Measurements from ENCODE around the gene RIMS4.
A peak's percentile ranks its signal among the peaks of the same experiment; 100 is the strongest.

The RIMS4 gene

DNA sequence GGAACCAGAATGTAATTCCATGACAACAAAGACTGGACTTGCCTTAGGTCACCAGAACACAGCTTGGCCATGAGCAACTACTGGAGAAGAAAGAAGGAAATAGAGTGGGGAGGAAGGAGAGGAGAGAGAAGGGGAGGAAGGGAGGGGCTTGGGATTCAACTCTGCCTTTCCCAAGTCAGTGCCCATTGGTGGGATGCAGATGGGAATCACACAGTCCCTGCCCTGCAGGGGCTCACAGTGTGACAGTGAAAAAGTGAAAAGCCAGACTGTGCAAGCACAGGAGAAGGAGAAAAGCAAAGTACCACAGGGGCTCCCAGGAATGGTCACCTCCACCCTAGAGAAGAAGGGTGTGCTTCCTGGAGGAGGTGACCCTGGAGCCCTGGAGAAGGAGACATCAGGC lies 14.0 kb downstream of the RIMS4 start:
- DNase-seq (ENCODE audit: low read depth in 2 of 2): no peak

DNA sequence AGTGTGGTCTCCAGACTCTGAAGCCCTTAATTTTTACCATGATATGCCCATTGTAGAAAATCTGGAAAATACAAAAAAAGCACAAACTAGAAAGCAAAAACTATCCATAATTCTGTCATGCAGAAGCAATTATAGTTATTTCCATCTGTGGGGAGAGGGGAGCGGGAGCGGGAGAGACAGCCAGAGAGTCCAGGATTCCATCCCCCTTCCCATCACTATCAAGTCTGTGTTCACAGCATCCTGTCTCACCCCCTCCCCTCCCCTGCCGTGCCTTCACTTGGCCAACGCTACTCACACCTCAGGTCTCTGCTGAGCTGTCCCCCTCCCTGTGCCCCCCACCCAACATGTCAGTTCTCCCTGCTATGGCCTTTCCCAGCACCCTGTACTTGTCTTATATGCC lies 14.5 kb downstream of the RIMS4 start:
- no peak for DNase-seq (ENCODE audit: low read depth in 2 of 2)

DNA sequence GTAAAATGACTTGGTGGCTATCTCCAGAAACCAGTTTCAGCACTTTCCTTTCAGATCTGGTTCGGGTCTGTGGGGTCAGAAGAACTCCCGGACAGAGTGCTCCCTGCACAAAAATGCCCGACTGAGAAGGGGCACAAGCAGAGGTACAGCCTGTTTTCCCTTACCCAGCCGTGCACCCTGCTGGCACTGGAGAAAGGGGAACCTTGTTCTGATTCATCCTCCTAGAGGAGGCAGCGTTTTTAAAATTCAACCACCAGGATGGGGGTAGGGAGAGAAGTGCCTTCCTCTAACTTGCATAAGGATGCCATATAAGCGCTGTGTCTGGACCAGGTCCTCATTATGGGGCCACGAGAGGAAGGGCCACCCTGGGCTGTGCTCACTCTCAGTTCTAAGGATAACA lies 17.6 kb downstream of the RIMS4 start:
- DNase-seq (ENCODE audit: low read depth in 2 of 2): no peak

DNA sequence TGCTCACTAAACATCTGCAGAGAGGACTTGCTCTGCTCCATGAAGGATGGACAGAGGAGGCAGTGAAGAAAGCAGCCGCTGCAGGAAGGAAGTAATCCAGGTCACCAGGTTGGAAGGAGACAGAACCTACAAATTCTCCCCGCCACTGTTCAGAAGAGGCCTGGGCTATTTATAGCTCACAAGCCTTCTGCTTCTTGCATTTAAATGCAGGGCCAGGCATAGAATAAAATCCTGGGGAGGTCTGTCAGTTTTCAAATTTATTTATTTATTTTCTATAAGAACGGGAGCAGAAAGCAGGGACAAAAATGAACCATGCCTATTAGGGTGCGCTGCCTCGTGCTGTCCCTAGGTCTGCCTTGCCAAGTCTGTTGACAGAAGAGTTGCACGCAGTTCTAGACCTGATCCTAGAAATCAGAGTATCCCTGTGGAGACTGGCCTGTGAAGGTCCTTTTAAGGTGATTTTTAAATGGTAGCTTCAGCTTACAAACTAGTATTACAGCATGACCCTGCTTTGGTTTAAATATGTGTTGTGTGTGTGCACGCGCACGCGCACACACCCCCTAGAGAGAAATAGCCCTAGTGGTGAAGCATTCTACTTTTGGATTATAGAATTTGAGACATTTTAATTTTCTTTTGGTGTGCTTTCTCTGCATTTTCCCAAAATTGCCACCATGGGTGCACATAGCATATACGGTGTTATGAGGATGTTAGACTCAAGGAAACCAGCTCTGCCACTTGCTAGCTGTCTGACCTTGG lies 19.5 kb downstream of the RIMS4 start:
- DNase-seq (ENCODE audit: low read depth in 2 of 2): no peak

DNA sequence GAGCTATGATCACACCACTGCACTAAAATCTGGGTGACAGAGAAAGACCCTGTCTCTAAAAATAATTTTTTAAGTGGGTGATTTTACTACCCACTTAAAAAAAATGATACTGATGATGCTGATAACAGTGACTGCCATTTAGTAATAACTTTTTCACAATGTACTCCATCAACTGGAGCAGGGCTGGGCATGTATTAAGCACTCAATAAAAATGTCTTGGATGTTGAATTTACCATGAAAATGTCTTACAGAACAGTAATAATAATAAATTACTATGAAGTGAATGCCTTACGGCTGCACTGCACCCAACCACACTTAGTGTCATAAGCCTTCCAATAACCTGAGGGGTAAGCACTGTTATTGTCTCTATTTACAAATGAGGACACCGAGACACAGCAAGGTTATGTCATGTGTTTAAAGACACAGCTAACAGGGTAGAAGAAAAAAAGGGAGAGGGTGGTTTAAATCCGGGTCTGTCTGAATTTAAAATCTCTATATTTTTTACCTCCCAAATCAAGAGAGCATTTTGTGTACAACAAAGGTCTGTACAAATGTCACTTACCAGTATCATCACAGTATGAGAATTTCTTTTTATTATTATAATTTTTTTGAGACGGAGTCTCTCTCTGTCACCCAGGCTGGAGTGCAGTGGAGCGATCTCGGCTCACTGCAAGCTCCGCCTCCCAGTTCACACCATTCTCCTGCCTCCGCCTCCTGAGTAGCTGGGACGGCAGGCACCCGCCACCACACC lies 21.5 kb downstream of the RIMS4 start:
- DNase-seq (ENCODE audit: low read depth in 2 of 2): no peak

DNA sequence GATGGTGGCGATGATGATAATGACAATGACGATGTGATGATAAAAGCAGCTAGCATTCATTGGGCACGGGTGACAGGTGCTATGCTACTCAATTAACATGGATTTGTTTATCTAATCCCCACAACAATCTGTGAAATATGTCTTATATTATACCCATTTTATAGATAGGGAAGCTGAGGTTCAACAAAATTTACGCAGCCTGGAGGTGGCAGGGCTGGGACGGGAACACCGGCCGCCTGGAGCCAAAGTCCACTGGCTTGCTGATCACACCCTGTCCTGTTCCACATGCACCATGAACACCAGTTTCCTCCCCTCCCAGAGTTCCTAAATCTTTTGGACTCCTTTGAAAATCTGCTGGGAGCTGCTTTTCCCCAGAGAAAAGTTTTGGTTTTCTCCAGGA lies 23.0 kb downstream of the RIMS4 start:
- no peak for DNase-seq (ENCODE audit: low read depth in 2 of 2)

DNA sequence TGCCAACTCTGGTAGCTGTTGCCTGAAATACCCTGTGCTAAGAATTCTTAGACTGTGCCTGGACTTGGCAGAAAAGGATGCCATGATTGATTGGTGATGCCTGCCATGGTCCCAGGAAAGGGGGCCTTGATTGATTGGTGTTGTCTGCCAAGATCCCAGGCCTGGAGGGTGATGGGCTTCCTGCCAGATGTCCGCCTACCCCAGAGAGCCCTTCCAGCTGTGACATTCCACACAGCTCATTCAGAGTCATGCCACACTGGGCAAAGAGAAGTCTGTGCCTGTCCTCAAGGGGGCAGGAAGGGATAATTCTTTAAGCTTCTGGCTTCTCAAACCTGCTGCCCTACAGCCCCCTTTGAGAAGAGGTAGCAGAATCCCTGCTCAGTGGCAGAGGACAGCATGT lies 24.6 kb downstream of the RIMS4 start:
- no peak for DNase-seq (ENCODE audit: low read depth in 2 of 2)

DNA sequence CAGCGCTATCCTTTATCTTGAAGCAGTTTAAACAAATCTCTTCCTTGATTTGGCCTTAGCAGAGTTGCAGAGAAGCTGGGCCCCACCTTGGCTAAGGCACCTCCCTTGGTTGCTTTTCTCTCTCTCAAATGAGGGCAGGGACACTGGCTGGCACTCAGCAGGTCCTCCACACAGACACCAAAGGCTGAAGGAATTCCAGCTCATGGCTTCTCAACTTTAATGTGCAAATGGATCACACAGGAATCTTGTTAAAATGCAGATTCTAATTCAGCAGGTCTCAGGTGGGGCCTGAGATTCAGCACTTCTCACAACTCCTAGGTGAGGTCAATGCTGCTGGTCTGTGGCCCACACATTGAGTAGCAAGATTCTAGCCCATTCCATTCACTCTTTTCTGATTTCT lies 25.7 kb downstream of the RIMS4 start:
- DNase-seq (ENCODE audit: low read depth in 2 of 2): no peak

DNA sequence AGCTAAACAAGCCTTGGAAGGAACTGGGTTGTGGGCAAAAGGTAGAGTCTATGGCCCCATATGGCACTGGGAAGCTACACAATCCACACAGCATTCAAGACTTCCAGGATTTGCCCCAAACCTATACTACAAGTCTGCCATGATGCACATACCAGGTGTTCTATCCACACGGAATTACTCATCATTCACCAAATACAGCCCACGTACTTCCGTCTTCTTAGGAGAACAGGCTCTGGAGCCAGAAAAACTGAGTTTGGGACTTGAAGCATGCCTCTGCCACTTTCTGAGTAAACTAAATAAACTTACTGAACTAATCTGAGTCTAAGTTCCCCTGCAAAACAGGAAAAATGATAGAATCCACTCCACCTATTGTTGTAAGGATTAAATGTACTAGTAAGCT lies 28.6 kb downstream of the RIMS4 start:
- no peak for DNase-seq (ENCODE audit: low read depth in 2 of 2)

DNA sequence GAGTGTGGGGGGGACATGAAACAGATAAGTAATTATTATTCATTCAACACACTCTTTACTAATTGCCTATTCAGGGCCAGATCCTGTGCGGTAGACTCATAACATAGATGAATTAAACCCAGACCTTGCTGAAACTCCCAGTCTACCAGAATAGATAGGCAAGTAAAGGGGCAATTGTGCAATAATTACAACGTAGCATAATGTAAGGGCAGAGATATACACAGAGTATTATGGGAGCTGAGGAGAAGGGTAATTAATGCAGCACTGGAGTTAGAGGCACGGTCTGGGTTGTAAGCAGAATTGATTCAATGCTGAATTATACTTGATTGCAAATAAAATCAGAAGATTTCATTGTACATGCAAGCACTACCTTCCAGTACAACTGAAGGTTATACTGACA lies 29.2 kb downstream of the RIMS4 start:
- no peak for DNase-seq (ENCODE audit: low read depth in 2 of 2)

DNA sequence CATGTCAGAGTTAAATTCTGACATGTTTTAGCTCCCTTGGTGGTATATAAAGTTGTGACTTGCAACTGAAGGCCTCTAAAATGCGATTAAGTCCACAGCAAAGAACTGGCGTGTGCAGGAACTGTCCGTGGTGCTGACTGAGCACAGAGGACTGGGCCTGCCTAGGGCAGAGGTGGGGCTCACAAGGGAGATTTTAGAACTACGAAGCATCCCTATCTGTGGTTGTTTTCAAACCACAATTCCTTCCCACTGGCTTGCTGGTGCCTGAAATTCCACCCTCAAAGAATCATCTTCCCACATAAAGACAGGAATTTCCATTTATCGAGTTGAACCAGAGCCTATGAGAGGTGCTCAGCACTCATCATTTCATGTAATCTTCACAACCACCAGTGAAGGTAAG lies 30.1 kb downstream of the RIMS4 start:
- DNase-seq (ENCODE audit: low read depth in 2 of 2): peak; percentile 6 to 8

DNA sequence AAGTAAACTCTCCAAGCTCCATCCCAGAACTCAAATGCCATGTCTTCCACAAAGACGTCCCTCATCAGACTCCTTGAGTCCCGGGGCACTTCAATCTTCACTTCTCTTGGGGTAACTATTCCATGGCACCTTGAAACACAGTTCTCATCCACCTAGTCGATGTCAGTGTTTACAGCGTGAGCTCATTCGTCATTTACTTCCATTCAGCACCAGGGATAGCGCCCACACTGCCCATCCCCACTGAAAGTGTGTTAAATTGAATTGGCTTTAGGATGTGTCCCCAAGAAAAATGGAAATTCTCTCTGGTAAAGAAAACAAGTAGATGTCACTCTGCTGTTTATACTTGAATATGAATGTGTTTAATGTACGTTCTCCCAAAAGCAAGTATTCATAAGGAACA lies 33.4 kb downstream of the RIMS4 start:
- DNase-seq (ENCODE audit: low read depth in 2 of 2): no peak

DNA sequence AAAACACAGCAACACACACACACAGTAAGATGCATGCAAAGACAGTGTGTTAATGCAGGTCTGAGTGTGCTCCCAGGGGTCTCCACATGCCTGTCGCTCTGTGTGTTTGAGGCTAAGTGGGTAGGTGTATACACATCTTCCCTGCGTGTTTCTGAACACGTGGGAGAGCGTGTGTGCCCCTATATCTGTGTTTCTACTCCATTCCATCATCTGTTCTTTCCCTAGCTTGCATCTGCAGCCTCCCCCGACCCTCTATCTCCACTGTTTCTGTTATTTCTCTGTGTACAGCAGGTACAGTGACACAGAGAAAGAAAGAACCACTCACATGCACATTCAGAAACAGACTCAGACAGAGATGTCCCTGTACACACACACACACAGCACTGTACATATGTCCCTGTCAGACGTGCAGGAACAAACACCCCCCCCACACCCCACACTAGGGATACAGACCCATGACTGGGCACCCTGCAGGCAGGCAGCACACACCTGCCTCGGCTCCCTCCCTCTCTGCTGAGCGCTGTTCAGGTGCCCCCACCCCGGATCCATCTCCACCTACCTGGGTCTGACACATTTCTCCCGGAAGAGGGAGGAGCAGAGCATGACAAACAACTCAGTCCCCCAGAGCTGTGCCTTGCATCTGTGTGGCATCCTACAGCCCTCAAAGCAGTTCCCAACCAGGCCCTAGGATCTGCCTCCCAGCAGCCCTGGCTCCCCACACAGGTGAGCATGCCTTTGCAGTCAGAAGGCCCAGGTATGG lies 37.1 kb downstream of the RIMS4 start:
- DNase-seq (ENCODE audit: low read depth in 2 of 2): no peak

DNA sequence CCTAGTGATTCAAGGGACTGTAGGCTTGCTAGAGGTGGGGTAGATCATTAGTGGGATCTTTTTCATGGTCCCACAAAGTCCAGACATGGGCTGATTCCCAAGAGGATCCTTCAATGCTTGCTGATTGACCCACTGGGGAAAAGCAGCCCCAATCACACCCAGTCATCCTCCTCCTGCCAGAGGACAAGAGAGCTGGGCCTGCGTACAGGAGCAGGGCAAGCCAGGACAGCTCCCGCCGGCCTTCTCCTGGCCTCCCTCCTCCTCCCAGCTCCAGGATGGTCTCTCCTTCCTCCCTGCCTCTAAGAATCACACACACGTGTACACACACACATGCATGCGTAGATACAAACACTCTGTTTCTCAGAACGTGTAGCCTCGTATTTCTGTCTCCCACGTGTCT lies 37.7 kb downstream of the RIMS4 start:
- no peak for DNase-seq (ENCODE audit: low read depth in 2 of 2)

DNA sequence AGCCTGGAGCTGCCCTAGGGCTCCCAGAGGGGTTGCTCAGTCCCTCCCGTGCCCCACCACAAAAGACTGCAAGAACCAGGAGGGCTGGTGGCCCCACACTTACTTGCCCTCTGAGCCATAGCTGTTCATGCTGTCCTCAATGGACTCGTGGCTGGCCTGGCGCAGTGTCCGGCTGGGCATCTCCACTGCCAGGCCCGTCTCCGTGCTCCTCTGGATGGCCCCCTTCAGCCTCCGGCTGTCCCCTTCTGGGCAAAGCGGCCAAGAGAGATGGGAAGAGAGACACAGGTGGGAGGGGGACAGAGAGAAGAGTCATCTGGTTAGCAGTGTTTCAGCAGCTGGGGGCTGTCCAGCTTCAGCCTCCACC lies 39.2 kb downstream of the RIMS4 start:
- no peak for DNase-seq (ENCODE audit: low read depth in 2 of 2)

DNA sequence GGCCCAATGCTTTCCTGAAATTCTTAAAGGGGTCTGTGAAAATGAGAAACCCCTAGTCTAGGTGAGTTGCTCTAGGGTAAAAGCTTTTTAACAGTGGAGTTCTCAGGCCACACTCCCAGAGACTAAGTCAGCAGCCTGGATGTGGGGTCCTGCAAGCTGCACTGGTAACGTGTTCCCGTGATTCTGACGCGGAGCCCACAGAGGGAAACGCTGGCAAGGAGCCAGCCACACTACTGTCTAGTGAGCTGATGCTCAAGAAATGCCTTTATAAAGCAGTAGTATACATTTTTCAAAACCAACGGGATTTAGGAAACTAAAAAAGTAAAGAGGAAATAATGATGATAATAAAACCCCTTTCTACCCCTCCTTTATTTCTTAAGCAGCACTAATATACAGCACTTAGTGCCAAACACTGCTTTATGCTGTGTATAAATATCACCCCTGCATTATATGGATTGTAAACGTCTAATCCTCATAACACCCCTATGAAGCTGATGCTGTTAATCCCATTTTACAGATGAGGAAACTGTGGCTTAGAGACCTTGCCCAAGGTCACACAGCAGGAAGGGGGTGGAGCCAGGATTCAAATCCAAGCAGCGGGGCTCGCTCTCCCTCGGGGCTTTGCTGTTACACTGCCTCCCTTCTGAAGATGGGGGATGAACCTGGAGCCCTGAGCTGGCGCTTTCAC lies 39.7 kb downstream of the RIMS4 start:
- DNase-seq (ENCODE audit: low read depth in 2 of 2): no peak

DNA sequence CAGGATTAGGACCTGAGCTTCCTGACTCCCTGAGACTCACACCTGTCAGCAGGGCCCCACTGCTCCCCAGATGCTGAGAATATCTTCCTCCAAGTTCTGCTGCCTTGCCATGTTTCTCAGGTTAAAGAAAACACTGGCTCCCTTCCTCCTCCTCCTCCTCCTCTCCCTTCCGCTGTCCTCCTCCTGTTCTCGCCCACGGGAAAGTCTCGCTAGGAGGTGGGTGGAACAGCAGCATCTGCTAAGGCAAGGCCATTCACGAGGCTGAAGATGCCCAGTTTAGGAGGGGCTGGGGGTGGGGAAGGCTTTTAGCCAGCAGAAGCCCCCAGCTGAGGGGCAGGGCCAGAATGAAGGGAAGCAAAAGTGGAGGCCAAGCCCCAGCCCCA lies 40.9 kb downstream of the RIMS4 start:
- DNase-seq (ENCODE audit: low read depth in 2 of 2): no peak

DNA sequence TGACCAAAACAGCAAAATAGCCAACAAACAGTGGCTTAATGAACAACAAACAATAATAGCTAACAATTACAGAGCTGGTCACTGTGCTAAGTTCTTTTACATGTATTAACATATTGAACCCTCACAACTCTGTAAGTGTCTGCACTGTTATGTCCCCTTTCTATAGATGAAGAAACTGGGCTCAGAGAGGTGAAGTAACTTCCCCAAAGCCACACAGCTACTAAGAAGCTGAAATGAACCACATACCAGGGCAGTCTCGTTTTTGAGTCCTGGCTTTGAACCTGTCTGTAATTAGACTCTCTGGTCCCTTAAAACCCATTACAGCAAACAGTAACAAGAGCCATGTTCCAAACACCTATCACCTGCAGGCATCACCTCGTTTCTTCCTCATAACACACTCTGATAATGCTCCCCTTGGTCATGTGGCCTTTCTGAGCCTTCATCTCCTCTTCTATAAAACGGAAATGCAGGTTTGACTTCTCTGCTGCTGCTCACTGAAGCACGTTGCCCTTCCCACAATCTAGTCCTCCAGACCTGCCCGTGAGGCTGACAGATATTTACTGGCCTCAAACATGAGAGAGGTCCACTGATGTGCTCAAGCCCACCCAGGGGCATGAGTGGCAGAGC lies 41.4 kb downstream of the RIMS4 start:
- no peak for DNase-seq (ENCODE audit: low read depth in 2 of 2)

DNA sequence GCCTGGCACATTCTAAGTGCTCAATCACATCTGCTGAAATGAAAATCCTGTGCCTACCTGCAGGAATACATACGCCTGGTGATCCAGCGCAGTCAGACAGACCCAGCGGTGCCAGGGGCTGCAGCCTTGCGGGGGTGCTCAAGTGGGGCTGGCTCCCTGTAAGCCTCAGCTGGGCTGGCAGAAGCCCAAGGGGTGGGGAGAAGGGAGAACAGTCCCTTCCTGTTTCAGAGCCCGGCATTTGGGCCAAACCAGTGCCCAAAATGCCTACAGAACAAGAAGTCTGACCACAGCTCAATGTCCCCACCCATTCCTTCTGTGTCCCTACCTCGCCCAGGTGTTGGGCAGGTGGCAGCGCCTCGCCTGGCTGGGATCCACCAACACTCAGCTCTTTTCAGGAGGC lies 42.1 kb downstream of the RIMS4 start:
- no peak for DNase-seq (ENCODE audit: low read depth in 2 of 2)

DNA sequence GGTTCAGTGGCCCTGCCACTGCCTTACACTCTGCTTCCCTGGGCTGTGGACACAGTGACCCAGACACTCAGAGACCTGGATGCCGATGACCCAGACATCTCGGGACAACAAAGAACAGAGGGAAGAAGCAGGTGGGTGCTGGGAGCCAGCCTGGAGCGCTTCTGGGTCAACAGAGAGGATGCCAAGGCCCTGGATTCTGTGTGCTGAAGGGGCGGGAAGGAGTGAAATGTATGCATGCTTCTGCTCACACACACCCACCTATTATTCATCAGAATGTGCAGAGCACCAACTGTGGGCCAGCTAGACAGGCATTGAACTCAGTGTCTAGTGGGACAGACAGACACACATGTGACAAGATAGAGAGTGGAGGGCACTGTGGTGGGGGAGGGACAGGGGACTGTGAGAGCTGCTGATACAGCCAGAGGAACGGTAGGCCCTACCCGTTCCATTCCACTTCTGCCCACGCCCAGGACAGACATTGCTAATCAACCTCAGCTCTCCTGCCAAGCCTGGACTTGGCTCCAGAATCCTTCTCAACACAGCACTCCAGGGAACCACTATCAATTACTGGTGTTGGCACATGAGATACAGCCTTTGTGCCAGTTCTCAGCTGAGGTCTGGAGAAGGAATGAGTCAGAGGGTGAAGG lies 44.5 kb downstream of the RIMS4 start:
- no peak for DNase-seq (ENCODE audit: low read depth in 2 of 2)

DNA sequence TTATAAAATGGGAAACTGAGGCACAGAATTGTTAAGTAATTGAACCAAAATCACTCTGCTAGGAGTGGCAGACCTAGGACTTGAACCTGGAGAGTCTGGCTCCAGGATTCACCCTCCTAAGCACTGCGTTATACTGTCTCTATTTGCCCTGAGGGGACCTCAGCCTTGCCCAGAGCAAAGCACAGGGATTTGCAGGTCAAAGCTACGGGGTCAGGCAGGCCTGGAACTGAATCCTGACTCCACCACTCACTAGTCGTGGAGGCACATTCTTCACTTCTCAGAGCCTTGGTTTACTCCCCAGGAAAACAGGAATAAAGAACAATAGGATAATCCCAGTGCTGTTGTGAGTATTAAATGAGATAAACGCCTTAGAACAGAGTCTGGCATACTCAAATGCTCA lies 45.3 kb downstream of the RIMS4 start:
- DNase-seq (ENCODE audit: low read depth in 2 of 2): no peak

All from stimulated activated CD4-positive, alpha-beta T cell treated with anti-CD3 and anti-CD28 coated beads, Interleukin-12 subunit alpha, Interleukin-12 subunit beta, amount 100 ng/mL, for 24 hours (primary cell).